Prostate gland (tissue), 2 donors: ENCODE results near the gene HDHD5.

Experiments
- POLR2AphosphoS5 ChIP-seq: sonication (generic); formaldehyde crosslinking; IDR thresholded peaks from one replicate; pipeline ENCODE4 v1.6.1; 2017; ENCODE audit warnings: antibody characterized with exemption
- TF ChIP-seq, protein P1 (sequence below), 4 experiments: fragments of 200-600 bp in 2 of 4; fragments of 450-650 bp in 2 of 4; sonication (generic) in 2 of 4; IDR thresholded peaks; 1 replicate in 3 of 4; 2 replicates in 1 of 4; pipeline ENCODE4 v1.5.1; 2016 to 2019; ENCODE audit warnings: antibody characterized with exemption in 4 of 4, mild to moderate bottlenecking in 2 of 4, moderate library complexity in 2 of 4

DNA sequence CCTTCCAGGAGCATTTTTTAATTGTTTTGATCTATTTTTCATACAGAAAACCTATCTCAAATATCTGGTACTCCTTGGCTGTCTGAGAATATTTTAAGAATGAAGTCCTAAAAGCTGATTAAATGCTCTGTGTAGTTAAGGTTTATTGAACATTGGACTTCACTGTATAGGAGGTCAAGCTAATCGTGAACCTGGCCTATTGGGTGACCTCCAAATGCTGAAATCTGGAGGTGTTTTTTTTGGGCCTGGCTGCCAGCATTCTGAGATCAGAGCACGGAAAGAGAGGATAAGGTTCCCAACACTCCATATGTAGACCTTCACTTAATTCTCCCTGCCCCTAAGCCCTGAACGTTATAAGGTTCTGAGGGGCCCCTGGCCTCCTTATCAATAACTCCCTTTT is 66.0 kb downstream of the HDHD5 start:
- TF ChIP-seq, protein P1, sequence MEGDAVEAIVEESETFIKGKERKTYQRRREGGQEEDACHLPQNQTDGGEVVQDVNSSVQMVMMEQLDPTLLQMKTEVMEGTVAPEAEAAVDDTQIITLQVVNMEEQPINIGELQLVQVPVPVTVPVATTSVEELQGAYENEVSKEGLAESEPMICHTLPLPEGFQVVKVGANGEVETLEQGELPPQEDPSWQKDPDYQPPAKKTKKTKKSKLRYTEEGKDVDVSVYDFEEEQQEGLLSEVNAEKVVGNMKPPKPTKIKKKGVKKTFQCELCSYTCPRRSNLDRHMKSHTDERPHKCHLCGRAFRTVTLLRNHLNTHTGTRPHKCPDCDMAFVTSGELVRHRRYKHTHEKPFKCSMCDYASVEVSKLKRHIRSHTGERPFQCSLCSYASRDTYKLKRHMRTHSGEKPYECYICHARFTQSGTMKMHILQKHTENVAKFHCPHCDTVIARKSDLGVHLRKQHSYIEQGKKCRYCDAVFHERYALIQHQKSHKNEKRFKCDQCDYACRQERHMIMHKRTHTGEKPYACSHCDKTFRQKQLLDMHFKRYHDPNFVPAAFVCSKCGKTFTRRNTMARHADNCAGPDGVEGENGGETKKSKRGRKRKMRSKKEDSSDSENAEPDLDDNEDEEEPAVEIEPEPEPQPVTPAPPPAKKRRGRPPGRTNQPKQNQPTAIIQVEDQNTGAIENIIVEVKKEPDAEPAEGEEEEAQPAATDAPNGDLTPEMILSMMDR (IDR thresholded peaks at IDR 0.05): no peak
- TF ChIP-seq POLR2AphosphoS5: no peak
